Measurements from ENCODE around the gene KAT6B.

KAT6B gene

DNA sequence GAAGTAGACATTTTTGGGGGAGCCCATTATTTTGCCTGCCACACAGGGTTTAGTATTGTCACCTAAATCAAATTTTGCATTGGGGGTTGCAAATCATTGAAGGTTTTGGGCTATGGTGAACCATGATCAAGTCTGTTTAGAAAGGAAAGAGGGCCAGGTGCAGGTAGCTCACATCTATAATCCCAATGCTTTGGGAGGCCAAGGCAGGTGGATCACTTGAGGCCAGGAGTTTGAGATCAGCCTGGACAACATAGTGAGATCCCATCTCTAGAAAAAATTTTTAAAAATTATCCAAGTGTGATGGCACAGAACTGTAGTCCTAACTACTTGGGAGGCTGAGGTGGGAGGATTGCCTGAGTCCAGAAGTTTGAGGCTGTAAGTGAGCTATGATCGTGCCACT, 31.2 kb downstream of the KAT6B start:
- DNase-seq (ENCODE audit: low read depth) = no peak
- H3K4me3 ChIP-seq (ENCODE audit: low read length) = no peak overlapping the region
- TF ChIP-seq, protein P1, sequence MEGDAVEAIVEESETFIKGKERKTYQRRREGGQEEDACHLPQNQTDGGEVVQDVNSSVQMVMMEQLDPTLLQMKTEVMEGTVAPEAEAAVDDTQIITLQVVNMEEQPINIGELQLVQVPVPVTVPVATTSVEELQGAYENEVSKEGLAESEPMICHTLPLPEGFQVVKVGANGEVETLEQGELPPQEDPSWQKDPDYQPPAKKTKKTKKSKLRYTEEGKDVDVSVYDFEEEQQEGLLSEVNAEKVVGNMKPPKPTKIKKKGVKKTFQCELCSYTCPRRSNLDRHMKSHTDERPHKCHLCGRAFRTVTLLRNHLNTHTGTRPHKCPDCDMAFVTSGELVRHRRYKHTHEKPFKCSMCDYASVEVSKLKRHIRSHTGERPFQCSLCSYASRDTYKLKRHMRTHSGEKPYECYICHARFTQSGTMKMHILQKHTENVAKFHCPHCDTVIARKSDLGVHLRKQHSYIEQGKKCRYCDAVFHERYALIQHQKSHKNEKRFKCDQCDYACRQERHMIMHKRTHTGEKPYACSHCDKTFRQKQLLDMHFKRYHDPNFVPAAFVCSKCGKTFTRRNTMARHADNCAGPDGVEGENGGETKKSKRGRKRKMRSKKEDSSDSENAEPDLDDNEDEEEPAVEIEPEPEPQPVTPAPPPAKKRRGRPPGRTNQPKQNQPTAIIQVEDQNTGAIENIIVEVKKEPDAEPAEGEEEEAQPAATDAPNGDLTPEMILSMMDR (conservative IDR thresholded peaks at IDR 0.05; ENCODE audit: low read length) = no peak

DNA sequence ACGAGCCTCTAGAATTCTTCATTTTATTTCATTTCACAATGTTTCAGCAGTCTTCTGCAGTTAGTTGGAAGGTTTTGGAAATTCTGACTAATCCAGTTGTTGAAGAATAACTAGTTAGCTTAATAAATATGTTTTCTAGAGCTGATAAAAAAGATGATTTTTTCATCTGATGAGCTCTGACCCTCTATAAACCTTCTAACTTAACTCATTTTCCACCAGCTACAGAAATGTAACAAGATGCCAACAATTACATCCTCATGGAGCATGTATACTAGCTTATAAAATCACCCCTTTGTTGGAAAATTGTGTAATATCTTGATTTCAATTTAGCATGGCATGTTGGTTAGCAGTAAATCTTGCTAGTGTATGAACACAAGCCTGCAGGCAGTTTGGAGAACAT, 33.1 kb downstream of the KAT6B start:
- no peak overlapping the region for H3K4me3 ChIP-seq (ENCODE audit: low read length)
- TF ChIP-seq, protein P1 (conservative IDR thresholded peaks at IDR 0.05; ENCODE audit: low read length) = no peak
- no peak for DNase-seq (ENCODE audit: low read depth)

DNA sequence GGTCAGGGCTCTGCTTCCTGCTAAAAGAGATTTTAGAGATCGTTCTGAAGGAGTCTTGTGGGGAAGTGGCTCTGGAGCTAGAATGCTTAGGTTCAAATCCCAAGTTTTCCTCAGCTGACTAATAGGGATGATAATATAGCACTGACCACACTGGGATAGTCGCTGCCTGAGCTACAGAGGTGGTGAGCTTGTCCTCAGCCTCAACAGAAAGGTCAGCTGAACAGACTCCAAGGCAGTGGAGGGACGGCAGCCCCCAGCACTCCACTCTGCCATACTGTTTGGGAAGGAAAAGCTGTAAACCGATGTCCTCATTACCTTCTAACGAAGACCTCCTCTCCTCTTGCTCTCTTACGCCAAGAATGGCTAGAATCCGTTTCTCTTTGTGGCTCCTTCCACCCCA, 36.2 kb downstream of the KAT6B start:
- no peak overlapping the region for H3K4me3 ChIP-seq (ENCODE audit: low read length)
- TF ChIP-seq, protein P1 (conservative IDR thresholded peaks at IDR 0.05; ENCODE audit: low read length) = no peak
- DNase-seq (ENCODE audit: low read depth) = no peak

DNA sequence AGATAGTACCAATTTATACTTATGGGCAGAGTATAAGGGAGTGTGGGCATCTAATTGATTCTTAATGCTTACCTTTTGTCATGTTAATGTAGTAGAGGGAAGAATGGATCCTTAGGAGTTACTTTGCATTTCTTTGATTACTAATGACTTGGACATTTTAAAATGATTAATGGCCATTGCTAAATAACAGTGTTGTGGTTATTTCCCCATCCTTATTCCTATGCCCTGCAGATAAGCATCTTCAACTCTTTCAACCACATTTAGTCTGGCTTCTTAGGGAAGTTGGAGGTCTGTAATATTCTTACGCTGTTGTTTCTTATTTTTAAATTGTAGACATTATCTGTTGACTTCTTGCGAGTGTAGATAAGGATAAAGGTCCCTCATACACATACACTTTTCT, 37.2 kb downstream of the KAT6B start:
- TF ChIP-seq, protein P1 (conservative IDR thresholded peaks at IDR 0.05; ENCODE audit: low read length) = no peak
- DNase-seq (ENCODE audit: low read depth) = peak; percentile 46

DNA sequence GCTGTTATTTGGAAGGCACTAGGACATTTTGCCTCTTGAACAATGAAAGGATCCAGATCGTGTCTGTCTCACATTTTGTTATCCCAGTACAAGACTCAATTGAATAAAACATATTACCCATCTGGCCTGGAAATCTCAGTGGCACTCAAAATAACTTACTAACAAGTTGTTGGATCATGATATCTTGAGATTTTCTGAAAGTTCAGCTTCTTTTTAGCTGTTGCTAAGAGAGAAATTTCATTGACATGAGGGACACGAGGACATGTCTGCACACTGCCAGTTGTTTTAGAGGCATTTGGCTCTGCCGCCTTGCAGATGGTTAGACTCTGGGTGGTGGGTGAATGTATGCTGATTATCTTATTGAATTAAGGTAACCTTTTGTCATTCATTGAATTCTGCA, 41.0 kb downstream of the KAT6B start:
- TF ChIP-seq, protein P1 (conservative IDR thresholded peaks at IDR 0.05; ENCODE audit: low read length) = no peak
- no peak for DNase-seq (ENCODE audit: low read depth)
- no peak overlapping the region for H3K4me3 ChIP-seq (ENCODE audit: low read length)

More for the DNA sequence above, 37.2 kb downstream of the KAT6B start:
- no peak overlapping the region for H3K4me3 ChIP-seq (ENCODE audit: low read length)

DNA sequence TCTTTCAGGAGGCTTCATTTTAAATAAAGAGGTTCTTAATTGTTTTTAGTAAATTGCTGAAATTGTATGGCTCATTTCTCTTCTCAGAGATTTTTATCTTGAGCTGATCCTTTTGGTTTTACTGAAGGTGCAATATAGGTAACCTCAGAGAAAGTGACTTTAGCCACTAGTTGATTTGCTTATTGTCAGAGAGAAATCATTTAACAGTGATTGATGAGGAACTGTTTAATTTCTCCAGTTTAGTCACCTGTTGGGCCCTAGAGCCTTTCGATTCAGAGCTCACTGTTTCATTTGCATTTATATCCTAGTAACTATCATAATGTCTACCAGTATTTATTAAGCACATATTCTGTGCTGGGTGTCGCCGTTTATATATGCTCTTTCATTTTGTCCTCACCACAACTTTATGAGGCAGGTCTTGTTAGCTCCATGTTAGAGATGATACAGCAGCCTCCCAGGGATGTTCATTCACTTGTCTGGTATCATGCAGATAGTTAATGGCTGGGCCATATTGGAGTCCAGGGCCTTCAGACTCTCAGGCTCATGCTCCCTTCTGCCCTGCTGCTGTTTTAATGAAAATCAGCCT, 42.1 kb downstream of the KAT6B start:
- no peak for DNase-seq (ENCODE audit: low read depth)
- TF ChIP-seq, protein P1 (conservative IDR thresholded peaks at IDR 0.05; ENCODE audit: low read length) = no peak
- H3K4me3 ChIP-seq (ENCODE audit: low read length) = no peak overlapping the region

DNA sequence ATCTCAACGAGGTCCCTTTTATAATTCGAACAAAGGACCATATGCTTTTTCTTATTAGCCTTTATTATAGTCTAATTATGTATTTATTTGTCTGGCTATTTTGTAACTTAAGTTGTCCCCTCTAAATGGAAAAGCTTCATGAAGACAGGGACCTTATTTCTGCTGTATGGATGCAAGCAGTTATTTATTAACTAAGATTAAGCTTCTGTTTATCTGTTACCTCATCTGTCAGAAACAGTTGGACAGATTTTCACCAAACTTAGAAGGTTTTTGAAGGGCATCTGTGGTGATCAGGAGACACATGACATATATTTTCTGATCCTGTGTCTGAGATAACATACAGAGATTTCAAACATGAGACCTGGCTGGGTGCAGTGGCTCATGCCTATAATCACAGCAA, 43.2 kb downstream of the KAT6B start:
- no peak for DNase-seq (ENCODE audit: low read depth)
- TF ChIP-seq, protein P1 (conservative IDR thresholded peaks at IDR 0.05; ENCODE audit: low read length) = no peak
- no peak overlapping the region for H3K4me3 ChIP-seq (ENCODE audit: low read length)

Measured in AG10803 (cell line).